GM18867 (cell line): ENCODE measurements around the gene TASP1.
"Not testable (repeated sequence)": the region's sequence is repeated elsewhere in the genome, so short reads cannot be mapped to it uniquely, and the experiment has no call there.

Source experiments
- ATAC-seq: cut with Tn5 transposase; IDR thresholded peaks from one replicate; pipeline ENCODE4 v1.9.1; 2021; ENCODE audit warnings: mild to moderate bottlenecking, moderate library complexity; ENCODE audit not compliant: unreplicated experiment

The TASP1 gene

GRCh38 chr20:13650474-13650873 lies 11.7 kb upstream of the TASP1 start:
- ATAC-seq: no peak

GRCh38 chr20:13648291-13649228 lies 9.8 kb upstream of the TASP1 start:
- ATAC-seq: no peak

- ATAC-seq: no peak
These were observed 5.3 kb upstream of the TASP1 start for GRCh38 chr20:13644010-13644409.

- ATAC-seq: no peak
These were observed 392 bp upstream of the TASP1 start for GRCh38 chr20:13639150-13639497.

GRCh38 chr20:13638162-13638495 lies 603 bp downstream of the TASP1 start:
- ATAC-seq: no peak

- ATAC-seq: no peak
These were observed 6.3 kb downstream of the TASP1 start for GRCh38 chr20:13632431-13632830.

GRCh38 chr20:13627525-13627924 lies 11.2 kb downstream of the TASP1 start:
- ATAC-seq: not testable (repeated sequence)

- ATAC-seq: no peak
These were observed 12.0 kb downstream of the TASP1 start for GRCh38 chr20:13626724-13627123.

- ATAC-seq: no peak
These were observed 13.3 kb downstream of the TASP1 start for GRCh38 chr20:13625304-13625979.

- not testable (repeated sequence) for ATAC-seq
These were observed 19.3 kb downstream of the TASP1 start for GRCh38 chr20:13619415-13619814.

- not testable (repeated sequence) for ATAC-seq
These were observed 20.3 kb downstream of the TASP1 start for GRCh38 chr20:13618456-13618855.

- not testable (repeated sequence) for ATAC-seq
These were observed 21.1 kb downstream of the TASP1 start for GRCh38 chr20:13617585-13617984.

GRCh38 chr20:13616713-13617112 lies 22.0 kb downstream of the TASP1 start:
- not testable (repeated sequence) for ATAC-seq

GRCh38 chr20:13613917-13614316 lies 24.8 kb downstream of the TASP1 start:
- ATAC-seq: no peak

GRCh38 chr20:13611611-13612125 lies 27.1 kb downstream of the TASP1 start:
- ATAC-seq: no peak

- ATAC-seq: peak; percentile 50
These were observed 28.5 kb downstream of the TASP1 start for GRCh38 chr20:13610184-13610583.

GRCh38 chr20:13608066-13608465 lies 30.7 kb downstream of the TASP1 start:
- no peak for ATAC-seq

GRCh38 chr20:13593423-13593822 lies 45.3 kb downstream of the TASP1 start:
- ATAC-seq: not testable (repeated sequence)

- no peak for ATAC-seq
These were observed 50.7 kb downstream of the TASP1 start for GRCh38 chr20:13588049-13588448.

- ATAC-seq: no peak
These were observed 51.4 kb downstream of the TASP1 start for GRCh38 chr20:13587370-13587769.

GRCh38 chr20:13586133-13586532 lies 52.6 kb downstream of the TASP1 start:
- no peak for ATAC-seq

- no peak for ATAC-seq
These were observed 57.3 kb downstream of the TASP1 start for GRCh38 chr20:13581451-13581850.
